GM15510 (cell line): Measurements from ENCODE around the gene MCM3AP.

ENCODE experiments used
- POLR2A ChIP-seq: IDR thresholded peaks from 3 replicates; pipeline ENCODE4 v1.6.1; 2011; ENCODE audit warnings: borderline replicate concordance; ENCODE audit not compliant: insufficient read length; ENCODE audit errors: extremely low read depth

Gene MCM3AP

DNA sequence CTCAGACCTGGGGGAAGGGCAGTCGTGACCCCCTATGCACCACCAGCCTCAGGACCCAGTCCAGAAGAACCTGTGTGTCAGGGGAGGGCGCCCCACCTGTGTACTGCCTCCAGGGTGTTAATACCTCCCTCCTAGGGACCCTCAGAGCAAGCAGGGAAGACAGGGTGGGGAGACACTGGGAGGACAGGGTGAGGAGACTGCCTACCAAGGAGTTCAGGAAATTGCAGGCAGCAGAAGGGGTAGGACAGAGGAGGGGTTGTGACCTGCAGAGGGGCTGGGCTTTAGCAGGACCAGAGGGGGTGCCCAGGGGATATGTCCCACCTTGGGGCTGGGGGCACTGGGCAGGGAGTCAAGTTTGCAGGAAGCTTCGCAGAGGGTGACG lies 33.0 kb upstream of the MCM3AP start:
- TF ChIP-seq POLR2A = peak; percentile 18

DNA sequence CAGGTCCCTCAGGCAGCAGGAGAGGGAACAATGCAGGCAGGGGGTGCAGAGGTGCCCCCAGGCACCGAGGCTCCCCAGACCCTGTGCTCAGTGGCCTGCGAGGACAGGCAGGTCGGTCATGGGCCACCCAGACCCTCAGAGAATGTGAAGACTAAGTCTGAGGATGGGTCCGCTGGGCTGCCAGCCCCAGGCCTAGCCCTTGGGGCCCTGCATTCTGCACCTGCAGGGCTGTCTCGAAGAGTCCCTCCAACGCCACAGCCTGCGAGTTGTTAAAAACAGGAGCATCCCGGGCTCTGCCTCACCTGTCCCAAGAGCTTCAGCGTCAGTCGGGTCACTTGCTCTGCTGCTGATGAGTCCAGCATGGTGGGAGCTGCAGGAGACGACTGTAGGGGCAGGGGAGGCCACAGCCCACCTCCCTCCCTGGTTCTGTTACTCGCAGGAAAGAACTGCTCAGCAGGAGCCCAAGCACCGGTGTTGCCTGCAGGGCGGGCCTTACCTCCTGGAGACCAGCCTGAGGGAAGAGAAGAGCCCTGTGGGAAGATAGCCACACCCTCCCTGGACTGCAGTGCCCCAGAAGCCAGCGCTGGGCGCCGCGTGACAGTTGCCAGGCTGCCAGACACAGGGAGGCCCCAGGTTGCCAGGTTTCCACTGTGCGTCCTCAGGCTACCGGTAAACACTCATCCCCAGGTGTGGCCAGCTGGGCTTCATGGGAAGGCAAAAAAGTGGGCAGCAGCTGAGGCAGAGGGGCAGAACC lies 32.5 kb upstream of the MCM3AP start:
- no peak for TF ChIP-seq POLR2A

DNA sequence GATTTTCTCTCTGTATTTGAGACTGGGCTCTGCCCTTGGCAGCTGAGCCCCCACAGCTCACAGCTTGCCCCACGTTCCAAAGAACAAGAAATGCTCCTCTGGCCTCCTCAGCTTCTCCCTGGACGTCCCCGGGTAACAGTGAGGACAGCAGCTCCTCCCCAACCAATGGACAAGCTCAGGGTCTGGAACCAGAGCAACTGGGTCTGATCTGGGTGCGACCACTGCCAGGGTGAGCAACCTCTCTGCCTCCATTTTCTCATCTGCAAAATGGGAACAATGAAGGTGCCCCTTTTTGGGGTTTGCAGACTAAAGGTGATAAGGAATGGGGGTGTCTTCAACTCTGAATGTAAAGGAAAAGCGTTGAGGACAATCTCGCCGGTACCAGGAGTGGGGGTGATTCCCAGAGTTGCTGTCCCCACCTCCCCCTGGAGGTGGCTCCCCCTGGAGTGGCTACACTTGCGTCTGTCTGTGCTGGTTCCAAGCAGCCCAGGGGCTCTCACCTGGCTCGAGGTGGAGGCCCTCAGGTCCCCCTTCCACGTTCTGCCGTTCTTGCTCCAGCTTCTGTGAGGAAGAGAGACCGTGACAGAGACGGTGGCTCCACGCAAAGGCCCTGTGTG lies 31.4 kb upstream of the MCM3AP start:
- TF ChIP-seq POLR2A = no peak

DNA sequence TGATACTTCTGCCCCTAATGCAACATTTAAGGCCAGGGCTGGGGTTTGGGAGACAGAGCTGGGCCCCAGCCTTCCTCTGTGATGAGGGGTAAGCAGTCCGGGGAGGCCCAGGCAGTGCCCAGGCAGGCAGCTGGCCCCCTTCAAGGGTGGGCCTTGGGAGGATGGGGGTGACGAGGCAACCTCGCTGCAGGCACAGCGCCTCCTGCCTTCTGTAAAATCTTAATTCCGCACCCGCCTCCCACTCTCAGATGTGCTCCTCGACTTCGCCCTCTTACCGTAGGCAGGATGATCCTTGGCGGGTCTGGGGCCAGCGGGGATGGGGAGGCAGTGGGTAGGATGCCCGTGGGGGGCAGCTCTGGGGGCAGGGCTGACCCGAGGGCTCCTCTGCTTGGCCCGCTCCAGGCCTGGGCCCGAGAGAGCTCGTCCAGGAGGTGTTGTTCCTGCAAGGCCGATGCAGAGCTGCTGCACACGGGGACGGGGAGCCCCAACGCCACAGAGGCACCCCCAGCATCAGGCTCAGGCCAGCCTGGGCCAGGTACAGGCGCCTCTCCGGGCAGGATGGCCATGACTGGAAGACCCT lies 29.1 kb upstream of the MCM3AP start:
- no peak for TF ChIP-seq POLR2A

DNA sequence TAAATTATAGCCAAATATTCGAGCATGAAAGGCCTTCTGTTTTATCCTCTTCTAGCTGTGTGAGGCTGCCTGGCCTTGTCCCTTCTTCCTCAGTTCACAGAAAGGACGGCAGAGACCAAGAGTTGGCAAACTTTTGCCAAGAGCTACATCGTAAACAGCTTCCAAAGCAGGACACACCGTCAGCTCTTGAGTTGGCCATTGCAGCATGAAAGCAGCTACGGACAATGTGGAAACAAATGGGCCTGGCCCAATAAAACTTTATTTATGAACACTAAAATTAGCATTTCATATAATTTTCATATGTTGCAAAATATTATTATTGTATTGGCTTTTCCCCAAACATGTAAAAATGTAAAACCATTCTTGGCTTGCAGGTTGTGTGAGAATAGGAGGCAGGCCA lies 27.5 kb upstream of the MCM3AP start:
- TF ChIP-seq POLR2A = no peak

DNA sequence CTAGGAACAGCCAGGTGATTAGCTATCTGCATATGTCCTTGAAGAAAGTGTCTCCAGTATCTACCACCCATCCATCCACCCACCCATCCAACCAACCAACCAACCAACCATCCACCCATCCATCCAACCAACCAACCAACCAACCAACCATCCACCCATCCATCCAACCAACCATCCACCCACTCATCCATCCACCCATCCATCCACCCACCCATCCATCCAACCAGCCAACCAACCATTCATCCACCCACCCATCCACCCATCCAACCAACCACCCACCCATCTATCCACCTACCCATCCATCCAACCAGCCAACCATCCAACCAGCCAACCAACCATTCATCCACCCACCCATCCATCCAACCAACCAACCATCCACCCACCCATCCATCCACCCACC lies 26.2 kb upstream of the MCM3AP start:
- no peak for TF ChIP-seq POLR2A

DNA sequence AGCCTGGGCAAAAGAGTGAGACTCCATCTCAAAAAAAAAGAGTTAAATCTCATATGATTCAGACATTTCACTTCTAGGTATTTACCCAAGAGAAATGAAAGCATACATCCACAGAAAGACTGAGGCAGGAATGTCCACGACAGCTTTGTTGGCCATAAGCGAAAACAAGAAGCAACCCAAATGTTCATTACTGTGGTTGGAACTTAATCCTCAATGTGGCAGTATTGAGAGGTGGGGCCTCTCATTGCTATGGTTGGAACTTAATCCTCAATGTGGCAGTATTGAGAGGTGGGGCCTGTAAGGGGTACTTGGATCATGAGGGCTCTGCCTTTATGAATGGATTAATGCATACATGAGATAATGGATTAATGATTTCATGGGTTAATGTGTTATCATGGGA lies 23.0 kb upstream of the MCM3AP start:
- TF ChIP-seq POLR2A = no peak

DNA sequence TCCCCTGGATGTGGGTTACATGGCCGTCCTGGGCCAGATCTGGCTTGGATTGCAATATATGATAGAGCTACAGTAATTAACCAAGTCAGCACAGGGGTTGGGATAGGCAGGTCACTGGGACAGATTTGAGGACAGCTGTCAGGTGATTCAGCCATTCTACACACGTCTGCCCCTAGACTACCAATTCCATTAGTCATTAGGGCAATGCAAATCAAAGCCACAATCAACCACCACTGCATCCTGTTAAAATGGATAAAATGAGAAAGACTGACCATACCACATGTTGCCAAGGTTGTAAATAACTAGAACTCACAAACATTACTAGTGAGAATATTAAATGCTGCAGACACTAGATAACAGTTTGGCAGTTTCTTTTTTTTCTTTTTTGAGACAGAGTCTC lies 22.2 kb upstream of the MCM3AP start:
- TF ChIP-seq POLR2A = no peak

DNA sequence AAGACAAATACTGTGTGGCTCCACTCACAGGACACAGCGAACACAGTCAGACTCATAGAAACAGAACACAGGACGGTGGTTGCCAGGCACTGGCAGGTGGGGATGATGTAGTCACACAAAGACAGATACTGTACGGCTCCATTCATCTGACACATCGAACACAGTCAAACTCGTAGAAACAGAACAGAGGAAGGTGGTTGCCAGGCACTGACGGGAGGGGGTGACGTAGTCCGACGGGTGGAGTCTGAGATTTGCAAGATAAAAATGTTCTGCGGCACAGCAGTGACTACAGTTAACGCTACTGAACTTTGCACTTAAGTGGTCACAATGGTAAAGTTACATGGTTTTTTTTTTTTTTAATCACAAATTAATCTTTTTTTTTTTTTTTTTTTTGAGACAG lies 19.5 kb upstream of the MCM3AP start:
- no peak for TF ChIP-seq POLR2A

DNA sequence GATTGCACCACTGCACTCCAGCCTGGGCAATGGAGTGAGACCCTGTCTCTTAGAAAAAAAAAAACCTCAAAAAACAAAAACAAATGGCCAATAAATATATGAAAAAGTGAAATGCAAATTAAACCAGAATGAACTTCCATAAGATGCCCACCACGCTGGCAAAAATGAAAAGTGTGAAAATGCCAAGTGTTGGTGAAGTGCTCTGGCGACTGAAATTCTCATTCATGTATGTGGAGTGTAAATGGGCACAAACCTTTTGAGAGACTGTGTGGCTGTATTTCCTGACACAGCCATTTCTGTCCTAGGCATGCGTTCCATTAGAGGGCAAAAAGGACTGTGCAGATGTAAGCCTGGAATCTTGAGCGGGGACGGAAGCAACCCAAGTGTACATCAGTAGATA lies 19.0 kb upstream of the MCM3AP start:
- no peak for TF ChIP-seq POLR2A

DNA sequence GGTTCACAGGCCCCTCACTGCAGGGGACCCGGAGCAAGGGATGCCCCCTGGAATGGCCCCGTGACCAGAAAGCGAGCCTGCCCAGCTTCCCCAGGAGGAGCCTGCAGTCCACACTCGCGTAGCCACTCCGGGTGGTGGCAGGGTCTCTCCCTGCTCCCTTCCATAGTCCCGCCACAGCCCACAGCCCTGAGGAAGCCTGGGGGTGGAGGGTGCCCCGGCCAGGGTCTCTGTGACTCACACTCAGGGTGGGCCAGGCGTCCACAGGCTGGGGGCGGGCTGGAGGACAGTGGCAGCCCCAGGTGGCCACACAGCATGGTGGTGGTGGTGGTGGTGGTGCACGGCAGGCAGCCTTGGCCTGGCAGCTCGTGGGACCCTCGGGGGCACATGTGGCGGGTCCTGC lies 16.3 kb upstream of the MCM3AP start:
- no peak for TF ChIP-seq POLR2A

DNA sequence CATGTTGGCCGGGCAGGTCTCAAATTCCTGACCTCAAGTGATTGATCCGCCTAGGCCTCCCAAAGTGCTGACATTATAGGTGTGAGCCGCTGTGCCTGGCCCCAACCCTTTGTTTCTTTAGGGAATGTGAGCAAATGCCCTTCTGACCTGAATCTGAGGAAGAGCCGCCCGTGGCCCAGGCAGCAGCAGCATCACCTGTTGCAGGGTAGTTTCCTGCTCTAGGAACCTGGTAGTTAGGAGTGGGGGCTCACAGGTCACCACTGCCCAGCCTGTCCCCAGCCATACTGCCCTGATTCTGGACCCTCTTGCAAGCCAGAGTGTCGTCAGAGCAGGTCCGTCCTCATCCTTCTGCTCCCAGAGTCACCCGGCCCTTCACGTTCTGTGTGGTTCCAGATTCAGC lies 13.8 kb upstream of the MCM3AP start:
- TF ChIP-seq POLR2A = no peak

DNA sequence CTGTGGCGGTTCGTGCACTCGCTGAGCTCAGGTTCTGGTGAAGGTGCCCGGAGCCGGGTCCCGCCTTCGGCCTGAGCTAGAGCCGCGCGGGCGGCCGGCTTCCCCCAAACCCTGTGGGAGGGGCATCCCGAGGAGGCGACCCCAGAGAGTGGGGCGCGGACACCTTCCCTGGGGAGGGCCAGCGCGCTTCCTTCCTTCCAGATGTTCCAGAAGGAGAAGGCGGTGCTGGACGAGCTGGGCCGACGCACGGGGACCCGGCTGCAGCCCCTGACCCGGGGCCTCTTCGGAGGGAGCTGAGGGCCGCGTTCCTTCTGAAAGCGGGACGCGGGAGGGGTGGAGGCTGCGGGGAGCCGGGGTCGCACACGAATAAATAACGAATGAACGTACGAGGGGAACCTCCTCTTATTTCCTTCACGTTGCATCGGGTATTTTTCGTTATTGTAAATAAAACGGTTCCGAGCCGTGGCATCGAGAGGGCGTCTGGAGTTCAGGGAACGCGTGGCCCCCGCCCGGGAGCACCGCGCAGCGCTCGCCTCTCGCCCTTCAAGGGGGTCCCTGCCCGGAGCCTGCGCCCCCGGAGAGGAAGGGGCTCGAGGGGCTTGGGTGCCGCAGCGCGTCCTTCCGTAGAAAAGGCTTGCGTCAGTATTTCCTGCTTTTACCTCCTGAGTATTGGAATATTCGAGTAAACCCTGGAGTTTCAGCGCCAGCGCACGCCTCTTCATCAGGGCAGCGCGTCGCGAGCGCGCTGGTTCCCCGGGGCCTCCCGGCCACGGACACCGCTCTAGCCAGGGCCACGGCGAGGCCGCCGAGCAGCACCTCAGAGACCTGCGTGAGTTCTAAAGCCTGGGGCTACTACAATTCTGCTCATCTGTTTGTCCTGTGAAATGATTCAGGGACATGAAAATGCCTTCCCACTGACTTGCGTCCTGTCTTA lies 12.2 kb upstream of the MCM3AP start:
- TF ChIP-seq POLR2A = peak; percentile 19

DNA sequence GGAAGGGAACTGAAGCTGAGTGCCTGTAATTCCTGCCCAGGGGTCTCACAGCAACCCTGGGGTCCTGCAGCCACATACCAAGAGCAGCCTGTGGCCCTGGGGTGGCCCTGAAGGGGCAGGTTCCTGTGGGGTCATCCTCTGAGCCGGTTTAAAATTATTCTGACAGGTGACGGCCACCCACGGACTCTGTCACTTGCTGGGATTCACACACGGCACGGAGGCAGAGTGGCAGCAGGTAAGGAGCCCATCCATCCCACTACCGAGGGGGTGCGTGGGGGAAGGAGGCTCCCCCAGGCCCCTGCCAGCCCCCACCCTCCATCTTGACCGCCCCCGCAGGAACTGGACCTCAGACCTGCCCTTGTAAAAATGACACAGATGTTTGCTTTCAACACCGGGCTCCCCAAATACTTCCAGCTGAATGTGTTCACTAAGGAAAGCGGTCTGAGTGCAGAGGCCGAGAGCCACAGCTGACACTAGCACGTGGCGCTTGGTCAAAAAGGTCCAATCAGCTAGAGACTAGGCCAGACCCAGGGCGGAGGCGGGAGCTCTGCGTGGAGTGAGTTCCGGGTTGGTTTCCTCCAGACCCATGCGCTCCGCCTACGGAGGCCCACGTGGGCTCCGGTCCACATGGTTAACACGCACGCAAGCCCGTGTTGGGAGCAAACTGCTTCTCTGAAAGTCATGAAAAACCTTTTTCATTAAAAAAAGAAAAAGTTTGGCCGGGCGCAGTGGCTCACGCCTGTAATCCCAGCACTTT lies 10.8 kb upstream of the MCM3AP start:
- peak; percentile 14 for TF ChIP-seq POLR2A
